Mesenchymal stem cell (in vitro differentiated cells and primary cell): ENCODE data around the gene DISC1.
A peak's percentile ranks its signal among the peaks of the same experiment; 100 is the strongest.

ENCODE experiments used
- DNase-seq: peaks from one replicate; pipeline ENCODE4 v3.0.0-alpha.2; 2013
- H2AFZ ChIP-seq: one replicate; pipeline ENCODE4 v1.6.1; 2013; ENCODE audit warnings: low read depth, mild to moderate bottlenecking, control low read depth, inconsistent platforms, low read length, moderate library complexity
- H2AK5ac ChIP-seq: 2 replicates; pipeline ENCODE4 v1.6.1; 2013; ENCODE audit warnings: low read length, moderate library complexity, mild to moderate bottlenecking, inconsistent platforms; ENCODE audit not compliant: severe bottlenecking
- H2BK120ac ChIP-seq: one replicate; pipeline ENCODE4 v1.6.1; 2013; ENCODE audit warnings: low read depth, mild to moderate bottlenecking, inconsistent platforms, low read length, moderate library complexity
- H2BK12ac ChIP-seq, 2 experiments: one replicate each; pipeline ENCODE4 v1.6.1; 2013; ENCODE audit warnings: inconsistent platforms in 2 of 2, low read length in 2 of 2, mild to moderate bottlenecking in 2 of 2, moderate library complexity in 2 of 2, control low read depth in 1 of 2
- H2BK15ac ChIP-seq: one replicate; pipeline ENCODE4 v1.6.1; 2013; ENCODE audit warnings: mild to moderate bottlenecking, low read depth, inconsistent platforms; ENCODE audit not compliant: poor library complexity, severe bottlenecking
- H2BK5ac ChIP-seq: 2 replicates; pipeline ENCODE4 v1.6.1; 2013; ENCODE audit warnings: low read depth, mild to moderate bottlenecking, low read length, control low read depth, inconsistent platforms; ENCODE audit not compliant: poor library complexity, severe bottlenecking
- H3K14ac ChIP-seq, 2 experiments: one replicate each; pipeline ENCODE4 v1.6.1; 2013; ENCODE audit warnings: inconsistent platforms in 2 of 2, low read length in 2 of 2, control low read depth in 1 of 2, mild to moderate bottlenecking in 1 of 2, moderate library complexity in 1 of 2
- H3K18ac ChIP-seq, 2 experiments: one replicate each; pipeline ENCODE4 v1.6.1; 2013; ENCODE audit warnings: inconsistent platforms in 2 of 2, low read length in 2 of 2, control low read depth in 1 of 2, low read depth in 1 of 2, mild to moderate bottlenecking in 1 of 2
- H3K23ac ChIP-seq, 2 experiments: one replicate each; pipeline ENCODE4 v1.6.1; 2013; ENCODE audit warnings: inconsistent platforms in 2 of 2, low read length in 2 of 2, mild to moderate bottlenecking in 2 of 2, moderate library complexity in 2 of 2, control low read depth in 1 of 2
- H3K27ac ChIP-seq: 2 replicates; pipeline ENCODE4 v1.5.1; 2013; ENCODE audit warnings: mild to moderate bottlenecking, moderate library complexity, low read length, control low read depth, inconsistent platforms; ENCODE audit not compliant: poor library complexity, severe bottlenecking
- H3K27me3 ChIP-seq, 2 experiments: 2 replicates each; pipeline versions ENCODE4 v1.6.1 to v1.7.0; 2013; ENCODE audit warnings: low read length in 2 of 2, mild to moderate bottlenecking in 2 of 2, moderate library complexity in 2 of 2, control low read depth in 1 of 2, inconsistent platforms in 1 of 2; ENCODE audit not compliant: control insufficient read depth in 1 of 2, insufficient read depth in 1 of 2
- H3K36me3 ChIP-seq, 2 experiments: 2 replicates each; pipeline versions ENCODE4 v1.6.1 to v1.7.0; 2013; ENCODE audit warnings: low read length in 2 of 2, control low read depth in 1 of 2, inconsistent platforms in 1 of 2, low read depth in 1 of 2, mild to moderate bottlenecking in 1 of 2; ENCODE audit not compliant: insufficient read depth in 2 of 2, control insufficient read depth in 1 of 2
- H3K4ac ChIP-seq, 2 experiments: one replicate each; pipeline ENCODE4 v1.6.1; 2013; ENCODE audit warnings: inconsistent platforms in 2 of 2, low read length in 2 of 2, mild to moderate bottlenecking in 2 of 2, moderate library complexity in 2 of 2, control low read depth in 1 of 2, low read depth in 1 of 2
- H3K4me1 ChIP-seq: 2 replicates; pipeline ENCODE4 v1.6.1; 2013; ENCODE audit warnings: low read depth, low read length, control low read depth; ENCODE audit not compliant: control insufficient read depth, insufficient read depth
- H3K4me2 ChIP-seq: 2 replicates; pipeline ENCODE4 v1.6.1; 2013; ENCODE audit warnings: low read length, mild to moderate bottlenecking, inconsistent platforms; ENCODE audit not compliant: poor library complexity, severe bottlenecking
- H3K4me3 ChIP-seq, 2 experiments: 2 replicates each; pipeline versions ENCODE4 v1.5.1 to v1.7.0; 2013; ENCODE audit warnings: low read length in 2 of 2, mild to moderate bottlenecking in 2 of 2, control low read depth in 1 of 2, low read depth in 1 of 2; ENCODE audit not compliant: insufficient read depth in 1 of 2
- H3K79me1 ChIP-seq: replicated peaks from 2 replicates; pipeline ENCODE4 v1.6.1; 2013; ENCODE audit warnings: mild to moderate bottlenecking, control low read depth, low read length, inconsistent platforms; ENCODE audit not compliant: poor library complexity, severe bottlenecking
- H3K9ac ChIP-seq: 2 replicates; pipeline ENCODE4 v1.7.0; 2013; ENCODE audit warnings: mild to moderate bottlenecking, low read length, moderate library complexity
- H3K9me3 ChIP-seq: 2 replicates; pipeline ENCODE4 v1.7.0; 2013; ENCODE audit warnings: mild to moderate bottlenecking, low read length; ENCODE audit not compliant: control insufficient read depth
- H4K8ac ChIP-seq: one replicate; pipeline ENCODE4 v1.6.1; 2013; ENCODE audit warnings: inconsistent platforms, mild to moderate bottlenecking, low read length, moderate library complexity
- H4K91ac ChIP-seq: one replicate; pipeline ENCODE4 v1.6.1; 2013; ENCODE audit warnings: mild to moderate bottlenecking, low read length, inconsistent platforms
- whole genome bisulfite sequencing: methylation state at CpG from one replicate; pipeline ENCODE4 v1.1.7; 2013; ENCODE audit warnings: mixed read lengths; 5-methylcytosine and 5-hydroxymethylcytosine counted together

Gene DISC1

DNA sequence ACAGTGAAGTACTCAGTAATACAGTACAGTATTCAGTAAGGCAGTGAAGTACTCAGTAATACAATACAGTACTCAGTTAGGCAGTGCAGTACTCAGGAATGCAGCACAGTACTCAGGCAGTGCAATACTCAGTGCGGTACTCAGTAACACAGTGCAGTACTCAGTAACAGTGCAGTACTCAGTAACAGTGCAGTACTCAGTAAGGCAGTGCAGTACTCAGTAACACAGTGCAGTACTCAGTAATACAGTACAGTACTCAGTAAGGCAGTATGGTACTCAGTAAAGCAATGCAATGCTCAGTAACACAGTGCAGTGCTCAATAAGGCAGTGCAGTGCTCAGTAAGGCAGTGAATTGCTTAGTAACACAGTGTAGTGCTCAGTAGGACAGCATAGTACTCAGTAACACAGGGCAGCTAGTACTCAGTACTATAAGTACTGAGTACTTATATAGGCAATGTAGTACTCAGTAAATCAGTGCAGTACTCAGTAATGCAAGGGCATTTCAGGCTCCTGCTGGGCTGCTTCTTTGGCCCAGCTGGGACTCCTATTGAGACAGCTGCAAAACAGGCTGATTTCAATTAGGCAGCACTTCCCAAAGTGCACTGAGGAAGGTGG, 411.3 kb downstream of the DISC1 start:
- Histone ChIP-seq H3K4me2 (no peak overlapping the region), H2AK5ac (no peak overlapping the region), H2AFZ (no peak overlapping the region), H3K36me3 (peaks cover 0 to 6% of the 10 kb centered on the region in 2 experiments), H3K4me3 (no peak overlapping the region), H3K4me1 (no peaks in the 10 kb centered on the region), H2BK5ac (no peak overlapping the region), H3K9ac (no peak overlapping the region), H3K18ac (no peak overlapping the region), H3K23ac (no peak overlapping the region), H3K4ac (no peak overlapping the region), H2BK120ac (no peak overlapping the region), H3K27ac (no peak overlapping the region), H3K9me3 (no peaks in the 10 kb centered on the region), H3K27me3 (no peaks in the 10 kb centered on the region), H4K8ac (no peak overlapping the region), H3K14ac (no peak overlapping the region), H2BK15ac (no peak overlapping the region), H4K91ac (peak overlapping the region; percentile 47), H3K79me1 (no peaks in the 10 kb centered on the region), H2BK12ac (no peak overlapping the region)
- 91% methylated on average over 1 of the region's 1 CpG for WGBS
- no peak for DNase-seq

GRCh38 chr1:232038706-232039677, 412.4 kb downstream of the DISC1 start:
- Histone ChIP-seq H3K4me3 (no peak overlapping the region), H2AFZ (no peak overlapping the region), H3K14ac (no peak overlapping the region), H2BK12ac (no peak overlapping the region), H3K23ac (no peak overlapping the region), H3K4ac (no peak overlapping the region), H2BK120ac (no peak overlapping the region), H2BK15ac (no peak overlapping the region), H3K18ac (no peak overlapping the region), H3K27me3 (no peaks in the 10 kb centered on the region), H4K91ac (no peak overlapping the region), H3K79me1 (no peaks in the 10 kb centered on the region), H3K9ac (no peak overlapping the region), H2AK5ac (no peak overlapping the region), H3K27ac (no peak overlapping the region), H4K8ac (no peak overlapping the region), H2BK5ac (no peak overlapping the region), H3K9me3 (no peaks in the 10 kb centered on the region), H3K4me1 (no peaks in the 10 kb centered on the region), H3K36me3 (peaks cover 0 to 4% of the 10 kb centered on the region in 2 experiments), H3K4me2 (no peak overlapping the region)
- peak; percentile 24 for DNase-seq
- WGBS: 63% methylated on average over 5 of the region's 8 CpGs

DNA sequence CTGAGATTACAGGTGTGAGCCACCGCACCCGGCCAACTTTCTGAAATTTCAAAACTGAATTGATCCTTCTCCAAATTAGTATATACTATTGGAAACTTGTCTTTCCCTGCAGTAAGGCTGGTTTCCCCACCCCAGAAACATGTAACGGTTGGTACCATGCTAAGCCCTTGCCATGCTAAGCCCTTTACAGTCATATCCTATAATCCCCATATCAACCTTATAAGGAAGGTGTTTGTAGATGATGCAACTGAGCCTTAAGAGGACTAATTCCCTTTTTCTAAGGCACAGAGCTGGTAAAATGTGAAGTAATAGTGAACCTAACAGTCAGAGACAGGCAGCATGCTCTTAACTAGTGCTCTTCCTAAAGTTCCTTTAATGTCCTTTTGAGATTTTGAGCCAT, 413.7 kb downstream of the DISC1 start:
- Histone ChIP-seq H2BK15ac (no peak overlapping the region), H3K23ac (no peak overlapping the region), H3K4me2 (no peak overlapping the region), H3K36me3 (peaks cover 0 to 4% of the 10 kb centered on the region in 2 experiments), H3K18ac (no peak overlapping the region), H3K9me3 (no peaks in the 10 kb centered on the region), H3K27ac (no peak overlapping the region), H3K4me1 (no peaks in the 10 kb centered on the region), H2AFZ (no peak overlapping the region), H4K8ac (no peak overlapping the region), H2BK120ac (no peak overlapping the region), H3K9ac (no peak overlapping the region), H3K4me3 (no peak overlapping the region), H3K27me3 (no peaks in the 10 kb centered on the region), H2BK12ac (no peak overlapping the region), H2BK5ac (no peak overlapping the region), H3K79me1 (no peaks in the 10 kb centered on the region), H2AK5ac (no peak overlapping the region), H3K4ac (no peak overlapping the region), H3K14ac (no peak overlapping the region), H4K91ac (no peak overlapping the region)
- DNase-seq: no peak
- WGBS: 100% methylated on average over 2 of the region's 3 CpGs

DNA sequence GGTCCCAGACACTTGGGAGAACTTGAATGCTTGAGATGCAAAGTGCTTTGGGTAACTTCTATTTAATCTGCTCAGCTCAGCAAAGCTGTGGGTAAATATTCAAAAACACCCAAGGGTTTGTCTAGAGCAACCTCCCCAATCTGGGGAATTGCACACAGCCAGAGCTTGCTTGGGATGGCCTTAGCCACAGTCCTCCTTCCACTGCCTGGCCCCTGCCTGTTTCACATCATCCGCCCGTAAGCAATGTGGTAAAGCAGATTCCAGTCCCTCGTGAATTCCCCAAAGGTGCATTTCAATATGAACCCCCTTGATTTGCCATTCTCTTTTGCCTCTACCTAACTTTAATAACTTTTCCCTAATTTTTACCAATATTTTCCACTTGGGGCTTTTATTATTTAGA, 418.1 kb downstream of the DISC1 start:
- Histone ChIP-seq H2AFZ (no peak overlapping the region), H2BK5ac (no peak overlapping the region), H2BK12ac (no peak overlapping the region), H2AK5ac (no peak overlapping the region), H4K91ac (no peak overlapping the region), H2BK15ac (no peak overlapping the region), H3K27me3 (no peaks in the 10 kb centered on the region), H3K4me2 (no peak overlapping the region), H3K23ac (no peak overlapping the region), H3K18ac (no peak overlapping the region), H3K14ac (no peak overlapping the region), H3K4me1 (no peaks in the 10 kb centered on the region), H4K8ac (no peak overlapping the region), H3K27ac (no peak overlapping the region), H3K4me3 (no peak overlapping the region), H2BK120ac (no peak overlapping the region), H3K4ac (no peak overlapping the region), H3K79me1 (no peaks in the 10 kb centered on the region), H3K36me3 (no peaks in the 10 kb centered on the region), H3K9ac (no peak overlapping the region), H3K9me3 (no peaks in the 10 kb centered on the region)
- DNase-seq: no peak
- 94% methylated on average over 3 of the region's 3 CpGs for WGBS
